ENCODE measurements around the gene WRAP53.

The WRAP53 gene

GRCh38 chr17:7709031-7709430, 20.8 kb downstream of the WRAP53 start:
- no peak for DNase-seq (ENCODE audit: low spot score)

GRCh38 chr17:7710301-7710700, 22.0 kb downstream of the WRAP53 start:
- DNase-seq (ENCODE audit: low spot score) = no peak

GRCh38 chr17:7711051-7711755, 22.9 kb downstream of the WRAP53 start:
- no peak for DNase-seq (ENCODE audit: low spot score)

- DNase-seq (ENCODE audit: low spot score) = no peak
Observed at GRCh38 chr17:7712111-7712771, 24.0 kb downstream of the WRAP53 start.

- DNase-seq (ENCODE audit: low spot score) = no peak
Observed at GRCh38 chr17:7713782-7714181, 25.5 kb downstream of the WRAP53 start.

GRCh38 chr17:7714721-7715594, 26.7 kb downstream of the WRAP53 start:
- DNase-seq (ENCODE audit: low spot score) = no peak

- DNase-seq (ENCODE audit: low spot score) = no peak
Observed at GRCh38 chr17:7715936-7716886, 27.9 kb downstream of the WRAP53 start.

GRCh38 chr17:7716901-7717755, 28.9 kb downstream of the WRAP53 start, which contains the start of gene DNAH2:
Gene DNAH2, plus strand, starts transcription at chr17:7717744. Its CDS starts 1,991 bp downstream, at chr17:7719735.
- peak; percentile 92 for DNase-seq (ENCODE audit: low spot score)

GRCh38 chr17:7717756-7718350, 29.6 kb downstream of the WRAP53 start:
- no peak for DNase-seq (ENCODE audit: low spot score)

GRCh38 chr17:7719661-7720060, 31.4 kb downstream of the WRAP53 start:
- no peak for DNase-seq (ENCODE audit: low spot score)

GRCh38 chr17:7720125-7720524, 31.8 kb downstream of the WRAP53 start:
- DNase-seq (ENCODE audit: low spot score) = no peak

GRCh38 chr17:7721612-7722011, 33.3 kb downstream of the WRAP53 start:
- DNase-seq (ENCODE audit: low spot score) = no peak

GRCh38 chr17:7727886-7728285, 39.6 kb downstream of the WRAP53 start:
- no peak for DNase-seq (ENCODE audit: low spot score)

GRCh38 chr17:7729816-7730215, 41.5 kb downstream of the WRAP53 start:
- DNase-seq (ENCODE audit: low spot score) = no peak

- DNase-seq (ENCODE audit: low spot score) = no peak
Observed at GRCh38 chr17:7732981-7733539, 44.8 kb downstream of the WRAP53 start.

- DNase-seq (ENCODE audit: low spot score) = no peak
Observed at GRCh38 chr17:7737601-7738000, 49.3 kb downstream of the WRAP53 start.

GRCh38 chr17:7739746-7740145, 51.5 kb downstream of the WRAP53 start:
- DNase-seq (ENCODE audit: low spot score) = no peak

GRCh38 chr17:7740481-7741001, 52.3 kb downstream of the WRAP53 start:
- no peak for DNase-seq (ENCODE audit: low spot score)

- no peak for DNase-seq (ENCODE audit: low spot score)
Observed at GRCh38 chr17:7742729-7743128, 54.5 kb downstream of the WRAP53 start.

GRCh38 chr17:7744416-7744815, 56.1 kb downstream of the WRAP53 start:
- no peak for DNase-seq (ENCODE audit: low spot score)

Data from left forelimb (tissue), 1 donor.